H9 (cell line): ENCODE data around the gene CACNA1I. TPM values are rescaled to one million over a fixed set of nuclear protein-coding genes. Genes with fewer than 3 reads are reported as not detected.

Source experiments
- DNase-seq: peaks from one replicate; pipeline ENCODE4 v3.0.0-alpha.2; 2017
- H2AFZ ChIP-seq: one replicate; pipeline ENCODE4 v1.6.1; 2013; ENCODE audit warnings: mild to moderate bottlenecking, low read length, control low read depth, moderate library complexity
- H2AK5ac ChIP-seq: 2 replicates; pipeline ENCODE4 v1.6.1; 2013; ENCODE audit warnings: low read length, control low read depth, mixed read lengths; ENCODE audit not compliant: insufficient read length
- H2BK120ac ChIP-seq: one replicate; pipeline ENCODE4 v1.6.1; 2013; ENCODE audit warnings: low read depth, mild to moderate bottlenecking, low read length, control low read depth, inconsistent platforms; ENCODE audit not compliant: poor library complexity, severe bottlenecking
- H2BK12ac ChIP-seq: 2 replicates; pipeline ENCODE4 v1.6.1; 2013; ENCODE audit warnings: low read length, control low read depth, mixed read lengths, low read depth; ENCODE audit not compliant: insufficient read length
- H2BK15ac ChIP-seq: 2 replicates; pipeline ENCODE4 v1.6.1; 2013; ENCODE audit warnings: low read depth, low read length, control low read depth
- H2BK20ac ChIP-seq: one replicate; pipeline ENCODE4 v1.6.1; 2013; ENCODE audit warnings: low read depth, mild to moderate bottlenecking, low read length, control low read depth, inconsistent platforms; ENCODE audit not compliant: poor library complexity, severe bottlenecking
- H2BK5ac ChIP-seq: 2 replicates; pipeline ENCODE4 v1.6.1; 2013; ENCODE audit warnings: low read length, control low read depth, mixed read lengths; ENCODE audit not compliant: insufficient read length
- H3K14ac ChIP-seq: 2 replicates; pipeline ENCODE4 v1.6.1; 2013; ENCODE audit warnings: low read length, control low read depth; ENCODE audit not compliant: insufficient read depth
- H3K18ac ChIP-seq: 2 replicates; pipeline ENCODE4 v1.6.1; 2013; ENCODE audit warnings: low read depth, mild to moderate bottlenecking, mixed read lengths, low read length, control low read depth; ENCODE audit not compliant: insufficient read length
- H3K23ac ChIP-seq: 2 replicates; pipeline ENCODE4 v1.6.1; 2013; ENCODE audit warnings: low read length, control low read depth, mixed read lengths, low read depth; ENCODE audit not compliant: insufficient read length
- H3K23me2 ChIP-seq: 2 replicates; pipeline ENCODE4 v1.6.1; 2013; ENCODE audit warnings: low read depth, mild to moderate bottlenecking, mixed read lengths, low read length, control low read depth; ENCODE audit not compliant: insufficient read length, poor library complexity, severe bottlenecking
- H3K27ac ChIP-seq: 2 replicates; pipeline ENCODE4 v1.5.1; 2013; ENCODE audit warnings: low read length, control low read depth, mixed read lengths, low read depth; ENCODE audit not compliant: insufficient read length
- H3K27me3 ChIP-seq: 2 replicates; pipeline ENCODE4 v1.6.1; 2013; ENCODE audit warnings: low read length, control low read depth, inconsistent platforms; ENCODE audit not compliant: insufficient read depth
- H3K4ac ChIP-seq: 2 replicates; pipeline ENCODE4 v1.6.1; 2013; ENCODE audit warnings: low read depth, mild to moderate bottlenecking, control low read depth, inconsistent platforms, low read length, moderate library complexity
- H3K4me1 ChIP-seq: 2 replicates; pipeline ENCODE4 v1.6.1; 2013; ENCODE audit warnings: low read length, control low read depth, inconsistent platforms; ENCODE audit not compliant: insufficient read depth
- H3K4me2 ChIP-seq: 2 replicates; pipeline ENCODE4 v1.6.1; 2013; ENCODE audit warnings: low read length, control low read depth, mixed read lengths; ENCODE audit not compliant: insufficient read length, insufficient read depth
- H3K56ac ChIP-seq: 2 replicates; pipeline ENCODE4 v1.6.1; 2013; ENCODE audit warnings: low read depth, mild to moderate bottlenecking, mixed read lengths, low read length, control low read depth; ENCODE audit not compliant: insufficient read length
- H3K79me1 ChIP-seq: 2 replicates; pipeline ENCODE4 v1.6.1; 2013; ENCODE audit warnings: low read depth, mild to moderate bottlenecking, moderate library complexity, low read length, control low read depth, inconsistent platforms; ENCODE audit not compliant: insufficient read depth, poor library complexity, severe bottlenecking
- H3K79me2 ChIP-seq: 2 replicates; pipeline ENCODE4 v1.6.1; 2013; ENCODE audit warnings: low read length, control low read depth, inconsistent platforms; ENCODE audit not compliant: insufficient read depth
- H3K9ac ChIP-seq: 2 replicates; pipeline ENCODE4 v1.6.1; 2013; ENCODE audit warnings: low read length, control low read depth, mixed read lengths; ENCODE audit not compliant: insufficient read length; ENCODE audit errors: extremely low read depth
- H3K9me3 ChIP-seq: one replicate; pipeline ENCODE4 v1.6.1; 2013; ENCODE audit warnings: low read depth, low read length, inconsistent platforms; ENCODE audit not compliant: control insufficient read depth
- H3T11ph ChIP-seq: one replicate; pipeline ENCODE4 v1.6.1; 2013; ENCODE audit warnings: mild to moderate bottlenecking, low read length, control low read depth, inconsistent platforms
- H4K20me1 ChIP-seq: one replicate; pipeline ENCODE4 v1.6.1; 2013; ENCODE audit not compliant: control insufficient read depth, insufficient read length, insufficient read depth
- H4K5ac ChIP-seq: 2 replicates; pipeline ENCODE4 v1.6.1; 2013; ENCODE audit warnings: low read depth, mild to moderate bottlenecking, mixed read lengths, low read length, control low read depth; ENCODE audit not compliant: insufficient read length
- H4K8ac ChIP-seq: replicated peaks from 2 replicates; pipeline ENCODE4 v1.6.1; 2013; ENCODE audit warnings: low read length, control low read depth, mixed read lengths, low read depth; ENCODE audit not compliant: insufficient read length
- H4K91ac ChIP-seq: 2 replicates; pipeline ENCODE4 v1.6.1; 2013; ENCODE audit warnings: low read depth, mild to moderate bottlenecking, moderate library complexity, mixed read lengths, low read length, control low read depth; ENCODE audit not compliant: insufficient read length
- H3K27ac Mint-ChIP-seq, 3 experiments: 2 replicates in 2 of 3; 3 replicates in 1 of 3; pipeline ENCODE4 v1.8.0; 2020 to 2021; ENCODE audit warnings: mixed read lengths in 3 of 3, mild to moderate bottlenecking in 1 of 3, moderate library complexity in 1 of 3
- H3K27me3 Mint-ChIP-seq: 2 replicates; pipeline ENCODE4 v1.8.0; 2021; ENCODE audit warnings: low read depth, mild to moderate bottlenecking, moderate library complexity, mixed read lengths
- H3K36me3 Mint-ChIP-seq, 3 experiments: 2 replicates in 2 of 3; 3 replicates in 1 of 3; pipeline ENCODE4 v1.8.0; 2020 to 2021; ENCODE audit warnings: low read depth in 3 of 3, mixed read lengths in 3 of 3; ENCODE audit not compliant: insufficient read depth in 1 of 3
- H3K4me1 Mint-ChIP-seq, 2 experiments: 2 replicates each; pipeline ENCODE4 v1.8.0; 2020; ENCODE audit warnings: mixed read lengths in 2 of 2
- H3K4me3 Mint-ChIP-seq, 2 experiments: 2 replicates in 1 of 2; 3 replicates in 1 of 2; pipeline ENCODE4 v1.8.0; 2020 to 2021; ENCODE audit warnings: mild to moderate bottlenecking in 2 of 2, mixed read lengths in 2 of 2, moderate library complexity in 1 of 2
- H3K9me3 Mint-ChIP-seq, 2 experiments: 2 replicates in 1 of 2; 3 replicates in 1 of 2; pipeline ENCODE4 v1.8.0; 2020; ENCODE audit warnings: mild to moderate bottlenecking in 2 of 2, mixed read lengths in 2 of 2, moderate library complexity in 1 of 2
- WGBS: extraction: QIAGEN DNeasy Blood & Tissue Kit; methylation state at CpG from one replicate; pipeline ENCODE4 v1.1.7; 2013; ENCODE audit warnings: missing lambda C conversion rate, low lambda C conversion rate, mixed read lengths; ENCODE audit not compliant: insufficient read length; ENCODE audit errors: extremely low coverage; 5-methylcytosine and 5-hydroxymethylcytosine counted together
- total RNA-seq: library from RNA; stranded (reverse); gene quantifications from 2 replicates; pipeline ENCODE4 v1.2.1, GENCODE V29; 2021
- TF ChIP-seq, protein P1 (sequence below): fragments of 200-600 bp; sonication (generic); conservative IDR thresholded peaks from 3 replicates; pipeline ENCODE4 v1.8.0; 2021; ENCODE audit warnings: antibody characterized with exemption, mild to moderate bottlenecking

CACNA1I gene
- total RNA-seq, 1 experiment from 2014 or later = 0.50 TPM

DNA sequence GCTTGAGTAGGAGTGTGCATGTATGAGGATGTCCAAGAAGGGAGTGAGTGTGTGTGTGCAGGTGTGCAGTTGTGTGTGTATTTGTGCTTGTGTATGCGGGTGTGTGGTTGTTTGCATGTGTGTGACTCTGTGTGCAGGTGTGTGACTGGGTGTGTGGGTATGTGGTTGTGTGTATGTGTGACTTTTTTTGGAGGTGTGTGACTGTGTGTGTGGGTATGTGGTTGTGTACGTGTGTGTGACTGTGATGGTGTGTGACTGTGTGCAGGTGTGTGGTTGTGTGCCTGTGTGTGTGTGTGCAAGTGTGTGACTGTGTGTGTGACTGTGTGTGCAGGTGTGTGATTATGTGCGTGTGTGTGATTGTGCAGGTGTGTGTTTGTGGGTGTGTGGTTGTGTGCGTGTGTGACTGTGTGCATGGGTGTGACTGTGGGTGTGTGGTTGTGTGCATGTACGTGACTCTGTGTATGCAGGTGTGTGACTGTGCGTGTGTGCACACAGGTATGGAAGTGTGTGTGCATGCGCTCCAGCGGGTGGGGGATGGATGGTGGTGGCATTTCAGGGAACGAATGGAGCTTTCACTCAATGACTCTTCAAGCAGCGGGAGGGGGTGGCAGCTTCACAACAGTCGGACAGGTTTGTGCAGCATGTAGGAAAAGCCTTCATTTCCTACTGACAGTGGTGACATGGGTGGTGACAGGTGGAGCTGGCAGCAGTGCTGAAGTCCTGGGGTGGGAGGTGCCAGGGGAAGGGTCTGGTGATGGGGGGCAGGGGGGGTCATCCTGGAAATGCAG lies 47.6 kb downstream of the CACNA1I start:
- peaks cover 2 to 27% of the 10 kb centered on the region in 2 experiments; a peak in 3 of 4 replicates for H3K4me1 Mint-ChIP-seq
- H2BK20ac ChIP-seq = no peak overlapping the region
- H4K91ac ChIP-seq = no peak overlapping the region
- no peaks in the 10 kb centered on the region; the same call in 1 of the 2 replicates for H3K27me3 ChIP-seq
- no peak overlapping the region for H2BK5ac ChIP-seq
- H3K79me2 ChIP-seq = no peaks in the 10 kb centered on the region
- no peaks in the 10 kb centered on the region for H3K23me2 ChIP-seq
- H3K27me3 Mint-ChIP-seq = peaks cover 24% of the 10 kb centered on the region
- WGBS = 100% methylated on average over 1 of the region's 11 CpGs
- no peak overlapping the region for H2BK12ac ChIP-seq
- no peak overlapping the region; a peak in 2 of 7 replicates for H3K27ac Mint-ChIP-seq
- H4K8ac ChIP-seq = no peak overlapping the region
- no peak overlapping the region for H3K9ac ChIP-seq
- H3K18ac ChIP-seq = no peak overlapping the region
- peaks cover 0 to under 1% (median 0%) of the 10 kb centered on the region in 3 experiments; a peak in 1 of 7 replicates for H3K36me3 Mint-ChIP-seq
- H2AFZ ChIP-seq = no peak overlapping the region
- H3K14ac ChIP-seq = no peak overlapping the region
- no peak overlapping the region for H2BK15ac ChIP-seq
- H3K9me3 ChIP-seq = no peaks in the 10 kb centered on the region
- peaks cover 2% of the 10 kb centered on the region; the same call in 1 of the 2 replicates for H3K4me1 ChIP-seq
- H3K23ac ChIP-seq = no peak overlapping the region
- peak overlapping the region in 1 of 2 experiments; percentile 24; a peak in 2 of 5 replicates for H3K4me3 Mint-ChIP-seq
- no peak overlapping the region for H3K27ac ChIP-seq
- no peaks in the 10 kb centered on the region for H4K20me1 ChIP-seq
- no peak for DNase-seq
- no peak overlapping the region for H3K4ac ChIP-seq
- H3K9me3 Mint-ChIP-seq = peaks cover 0 to under 1% of the 10 kb centered on the region in 2 experiments; a peak in 2 of 5 replicates
- H3K56ac ChIP-seq = no peak overlapping the region
- H3T11ph ChIP-seq = no peak overlapping the region
- no peak overlapping the region for H4K5ac ChIP-seq
- no peaks in the 10 kb centered on the region for H3K79me1 ChIP-seq
- TF ChIP-seq, protein P1, sequence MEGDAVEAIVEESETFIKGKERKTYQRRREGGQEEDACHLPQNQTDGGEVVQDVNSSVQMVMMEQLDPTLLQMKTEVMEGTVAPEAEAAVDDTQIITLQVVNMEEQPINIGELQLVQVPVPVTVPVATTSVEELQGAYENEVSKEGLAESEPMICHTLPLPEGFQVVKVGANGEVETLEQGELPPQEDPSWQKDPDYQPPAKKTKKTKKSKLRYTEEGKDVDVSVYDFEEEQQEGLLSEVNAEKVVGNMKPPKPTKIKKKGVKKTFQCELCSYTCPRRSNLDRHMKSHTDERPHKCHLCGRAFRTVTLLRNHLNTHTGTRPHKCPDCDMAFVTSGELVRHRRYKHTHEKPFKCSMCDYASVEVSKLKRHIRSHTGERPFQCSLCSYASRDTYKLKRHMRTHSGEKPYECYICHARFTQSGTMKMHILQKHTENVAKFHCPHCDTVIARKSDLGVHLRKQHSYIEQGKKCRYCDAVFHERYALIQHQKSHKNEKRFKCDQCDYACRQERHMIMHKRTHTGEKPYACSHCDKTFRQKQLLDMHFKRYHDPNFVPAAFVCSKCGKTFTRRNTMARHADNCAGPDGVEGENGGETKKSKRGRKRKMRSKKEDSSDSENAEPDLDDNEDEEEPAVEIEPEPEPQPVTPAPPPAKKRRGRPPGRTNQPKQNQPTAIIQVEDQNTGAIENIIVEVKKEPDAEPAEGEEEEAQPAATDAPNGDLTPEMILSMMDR = no peak
- H2AK5ac ChIP-seq = no peak overlapping the region
- no peak overlapping the region for H2BK120ac ChIP-seq
- no peak overlapping the region for H3K4me2 ChIP-seq
